ENCODE measurements around the gene CYSRT1.
"Not testable (repeated sequence)": the region's sequence is repeated elsewhere in the genome, so short reads cannot be mapped to it uniquely, and the experiment has no call there.

The CYSRT1 gene

GRCh38 chr9:137254624-137255447 is 29.9 kb downstream of the CYSRT1 start, which contains the start of gene NELFB:
NELFB (plus strand) TSS chr9:137255327.
- peak; percentile 29 to 80 for DNase-seq

- peak in 1 of 2 experiments; percentile 34 for DNase-seq
These were observed 30.6 kb downstream of the CYSRT1 start for GRCh38 chr9:137255448-137256114.

GRCh38 chr9:137256362-137256761 is 31.4 kb downstream of the CYSRT1 start:
- no peak for DNase-seq

- DNase-seq, result no peak
These were observed 31.9 kb downstream of the CYSRT1 start for GRCh38 chr9:137256856-137257255.

- DNase-seq, result not testable (repeated sequence)
These were observed 37.4 kb downstream of the CYSRT1 start for GRCh38 chr9:137262173-137262908.

- DNase-seq, result no peak
These were observed 37.9 kb downstream of the CYSRT1 start for GRCh38 chr9:137262909-137263285.

- DNase-seq, result no peak
These were observed 38.5 kb downstream of the CYSRT1 start for GRCh38 chr9:137263506-137263905.

- no peak for DNase-seq
These were observed 39.1 kb downstream of the CYSRT1 start for GRCh38 chr9:137264067-137264466.

GRCh38 chr9:137265496-137266161 is 40.7 kb downstream of the CYSRT1 start:
- DNase-seq, result no peak

GRCh38 chr9:137266162-137266527 is 41.2 kb downstream of the CYSRT1 start:
- no peak for DNase-seq

GRCh38 chr9:137266585-137267453 is 41.8 kb downstream of the CYSRT1 start:
- no peak for DNase-seq

GRCh38 chr9:137267933-137268355 is 43.0 kb downstream of the CYSRT1 start:
- DNase-seq, result no peak

- DNase-seq, result no peak
These were observed 43.7 kb downstream of the CYSRT1 start for GRCh38 chr9:137268538-137269201.

- no peak for DNase-seq
These were observed 44.3 kb downstream of the CYSRT1 start for GRCh38 chr9:137269231-137269772.

- no peak for DNase-seq
These were observed 46.1 kb downstream of the CYSRT1 start for GRCh38 chr9:137270929-137271695.

- no peak for DNase-seq
These were observed 46.7 kb downstream of the CYSRT1 start for GRCh38 chr9:137271696-137272076.

GRCh38 chr9:137272241-137273094 is 47.5 kb downstream of the CYSRT1 start:
- no peak for DNase-seq

GRCh38 chr9:137273095-137273490 is 48.1 kb downstream of the CYSRT1 start:
- no peak for DNase-seq

- DNase-seq, result no peak
These were observed 48.8 kb downstream of the CYSRT1 start for GRCh38 chr9:137273611-137274320.
